Measurements from ENCODE around the gene CPEB4. TPM values are rescaled to one million over a fixed set of nuclear protein-coding genes. Genes with fewer than 3 reads are reported as not detected.

The CPEB4 gene
- total and polyA plus RNA-seq, 2 of the 4 experiments (the other 2 are of a cell fraction): 7.8 to 22.6 TPM

DNA sequence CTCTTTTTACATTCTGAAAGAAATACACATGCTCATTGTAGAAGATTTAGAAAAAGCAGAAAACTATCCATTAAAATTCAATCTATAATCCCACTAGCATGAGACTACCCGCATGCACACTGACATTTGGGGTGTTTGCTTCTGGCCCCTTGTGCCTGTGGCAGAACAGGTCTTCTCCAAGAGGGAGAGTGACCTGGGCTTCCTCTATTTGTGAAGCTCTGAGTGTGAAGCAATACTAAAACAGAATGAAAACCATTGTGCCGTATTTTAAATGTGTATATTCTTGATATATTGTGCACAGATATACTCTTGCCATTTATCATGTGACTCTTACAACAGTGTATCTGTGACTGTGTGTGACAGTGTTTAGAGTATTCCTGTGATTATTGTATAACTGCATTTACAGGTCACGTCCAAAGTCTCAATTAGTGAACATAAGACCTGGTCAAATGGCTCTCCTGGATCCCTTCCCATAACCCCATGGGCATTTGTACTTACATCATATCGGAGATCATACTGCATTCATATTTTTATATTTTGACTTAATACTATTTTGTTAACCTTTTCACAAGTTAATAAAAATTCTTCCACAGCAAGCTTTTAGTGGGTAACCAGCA is 14.7 kb upstream of the CPEB4 start:
- Histone ChIP-seq H2BK20ac (ENCODE audit: low read depth, low read length) (no peak overlapping the region), H2AK5ac (ENCODE audit: low read depth, low read length) (no peak overlapping the region), H3K14ac (replicated peaks; ENCODE audit: low read depth, low read length) (no peak overlapping the region), H3K36me3 (ENCODE audit: control insufficient read depth, insufficient read depth, low read length) (no peaks in the 10 kb centered on the region), H3K4ac (ENCODE audit: low read depth, low read length) (no peak overlapping the region), H4K8ac (ENCODE audit: low read depth in 2 of 2, low read length in 2 of 2) (no peak overlapping the region), H4K20me1 (ENCODE audit: insufficient read depth, low read length) (no peaks in the 10 kb centered on the region), H3K4me1 (ENCODE audit: control insufficient read depth, insufficient read depth, low read length) (0 out of 2 replicates have a peak, but pooled peaks cover 1% of the 10 kb centered on the region), H3K18ac (ENCODE audit: low read depth, low read length) (no peak overlapping the region), H3K27ac (ENCODE audit: insufficient read depth, low read length) (no peak overlapping the region), H4K5ac (ENCODE audit: low read depth, low read length) (no peak overlapping the region), H3K56ac (ENCODE audit: extremely low read depth, insufficient read depth, low read length) (no peak overlapping the region), H2BK15ac (ENCODE audit: low read depth, low read length) (no peak overlapping the region), H3K9ac (ENCODE audit: low read depth, low read length) (no peak overlapping the region), H4K91ac (ENCODE audit: insufficient read depth, low read depth, low read length) (no peak overlapping the region), H2BK120ac (ENCODE audit: low read depth, low read length) (no peak overlapping the region), H2BK5ac (ENCODE audit: low read depth, low read length, poor library complexity, severe bottlenecking) (no peak overlapping the region), H3K4me2 (ENCODE audit: low read depth, low read length) (no peak overlapping the region), H3K23ac (ENCODE audit: low read depth, low read length) (no peak overlapping the region), H3K27me3 (ENCODE audit: control insufficient read depth, insufficient read depth, low read length) (no peaks in the 10 kb centered on the region), H2AFZ (replicated peaks; ENCODE audit: low read length, poor library complexity) (no peak overlapping the region), H3K4me3 (ENCODE audit: insufficient read depth, low read depth, low read length) (no peak overlapping the region), H3K79me1 (ENCODE audit: low read depth in 1 of 2, low read length in 2 of 2) (no peaks in the 10 kb centered on the region), H2AK9ac (replicated peaks; ENCODE audit: low read depth, low read length, poor library complexity) (no peak overlapping the region), H3K9me3 (ENCODE audit: control insufficient read depth, insufficient read depth, low read length) (no peaks in the 10 kb centered on the region), H3K9me1 (ENCODE audit: insufficient read depth, low read length) (no peaks in the 10 kb centered on the region)
- ATAC-seq (ENCODE audit: low read depth) (no peak), DNase-seq (no peak)
- ChIA-PET CTCF (interaction anchor here (1.4 kb wide), 1 partner anchor 15 kb away, joined by 4 read pairs; no protein-coding TSS in a partner anchor), POLR2A (ENCODE audit: unreplicated experiment) (no interaction called here)
- WGBS, 2 experiments (ENCODE audit: extremely low coverage in 2 of 2, insufficient read length in 1 of 2): no CpG with 5 or more reads among the region's 4 CpGs
- TF ChIP-seq RCOR1 (IDR thresholded peaks at IDR 0.05; ENCODE audit: insufficient replicate concordance, low read length) (no peak), NFE2L2 (IDR thresholded peaks at IDR 0.05; ENCODE audit: low read depth, low read length) (no peak), CEBPB (IDR thresholded peaks at IDR 0.05; ENCODE audit: low read depth, low read length) (0 out of 2 replicates have a peak, but pooled peaks have one; percentile 1), RFX5 (IDR thresholded peaks at IDR 0.05; ENCODE audit: low read depth, low read length) (no peak)
- TF ChIP-seq, protein P1, sequence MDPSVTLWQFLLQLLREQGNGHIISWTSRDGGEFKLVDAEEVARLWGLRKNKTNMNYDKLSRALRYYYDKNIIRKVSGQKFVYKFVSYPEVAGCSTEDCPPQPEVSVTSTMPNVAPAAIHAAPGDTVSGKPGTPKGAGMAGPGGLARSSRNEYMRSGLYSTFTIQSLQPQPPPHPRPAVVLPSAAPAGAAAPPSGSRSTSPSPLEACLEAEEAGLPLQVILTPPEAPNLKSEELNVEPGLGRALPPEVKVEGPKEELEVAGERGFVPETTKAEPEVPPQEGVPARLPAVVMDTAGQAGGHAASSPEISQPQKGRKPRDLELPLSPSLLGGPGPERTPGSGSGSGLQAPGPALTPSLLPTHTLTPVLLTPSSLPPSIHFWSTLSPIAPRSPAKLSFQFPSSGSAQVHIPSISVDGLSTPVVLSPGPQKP (IDR thresholded peaks at IDR 0.05; ENCODE audit: borderline replicate concordance, low read depth, low read length): no peak
- TF ChIP-seq, protein P2, sequence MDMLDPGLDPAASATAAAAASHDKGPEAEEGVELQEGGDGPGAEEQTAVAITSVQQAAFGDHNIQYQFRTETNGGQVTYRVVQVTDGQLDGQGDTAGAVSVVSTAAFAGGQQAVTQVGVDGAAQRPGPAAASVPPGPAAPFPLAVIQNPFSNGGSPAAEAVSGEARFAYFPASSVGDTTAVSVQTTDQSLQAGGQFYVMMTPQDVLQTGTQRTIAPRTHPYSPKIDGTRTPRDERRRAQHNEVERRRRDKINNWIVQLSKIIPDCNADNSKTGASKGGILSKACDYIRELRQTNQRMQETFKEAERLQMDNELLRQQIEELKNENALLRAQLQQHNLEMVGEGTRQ (IDR thresholded peaks at IDR 0.05; ENCODE audit: low read depth, low read length): no peak
- intact Hi-C loops (cut with micrococcal nuclease): no loop called here
- in situ Hi-C loops (cut with MboI; ENCODE audit: low sequenced_read_pairs): no loop called here
- dilution Hi-C loops (cut with HindIII; ENCODE audit: low sequenced_read_pairs, unreplicated experiment): no loop called here
- BruUV-seq (replicated peaks): no TSS peak

Measured in IMR-90 (cell line).